Measurements from ENCODE around the gene DPEP2. TPM values are rescaled to one million over a fixed set of nuclear protein-coding genes. Genes with fewer than 3 reads are reported as not detected.

Gene DPEP2
- total RNA-seq, 1 donor from 2014 or later, result 1.1 TPM

- peak overlapping the region; percentile 81 to 86 for H3K27ac ChIP-seq
- no peak for TF ChIP-seq CTCF (IDR thresholded peaks at IDR 0.05)
- intact Hi-C loops (cut with DNase I), result loop anchor here (5.0 to 10.0 kb wide), 2 partner anchors 126 to 1018 kb away; partner anchors contain the start of gene RRAD
- peaks cover 50 to 73% of the 10 kb centered on the region in 2 donors for H3K36me3 ChIP-seq
- peak overlapping the region in 1 of 2 donors; percentile 1 for H3K4me3 ChIP-seq
- peaks cover 5 to 13% of the 10 kb centered on the region in 2 donors for H3K4me1 ChIP-seq
- no peaks in the 10 kb centered on the region for H3K27me3 ChIP-seq
- no peaks in the 10 kb centered on the region for H3K9me3 ChIP-seq
- no peak for DNase-seq (ENCODE audit: low spot score in 2 of 2)
These were observed 56.0 kb downstream of the DPEP2 start for GRCh38 chr16:67943256-67943618.

GRCh38 chr16:67942510-67943255 is 56.6 kb downstream of the DPEP2 start:
- Histone ChIP-seq H3K4me1 (peaks cover 5 to 13% of the 10 kb centered on the region in 2 donors), H3K27ac (peak overlapping the region; percentile 81 to 86), H3K27me3 (no peaks in the 10 kb centered on the region), H3K36me3 (peaks cover 45 to 68% of the 10 kb centered on the region in 2 donors), H3K9me3 (no peaks in the 10 kb centered on the region), H3K4me3 (no peak overlapping the region)
- intact Hi-C loops (cut with DNase I), result loop anchor here (5.0 to 10.0 kb wide), 2 partner anchors 125 to 1018 kb away; partner anchors contain the start of gene RRAD
- DNase-seq (ENCODE audit: low spot score in 2 of 2), result no peak
- TF ChIP-seq CTCF (IDR thresholded peaks at IDR 0.05), result no peak

GRCh38 chr16:67942200-67942509 is 57.1 kb downstream of the DPEP2 start:
- H3K27me3 ChIP-seq, result no peaks in the 10 kb centered on the region
- H3K9me3 ChIP-seq, result no peaks in the 10 kb centered on the region
- DNase-seq (ENCODE audit: low spot score in 2 of 2), result no peak
- peak; percentile 26 to 60 (median 34) for TF ChIP-seq CTCF (IDR thresholded peaks at IDR 0.05)
- H3K4me3 ChIP-seq, result no peak overlapping the region
- H3K27ac ChIP-seq, result peak overlapping the region; percentile 81 to 86
- H3K36me3 ChIP-seq, result peaks cover 39 to 63% of the 10 kb centered on the region in 2 donors
- intact Hi-C loops (cut with DNase I), result loop anchor here (5.0 to 10.0 kb wide), 2 partner anchors 125 to 1017 kb away; partner anchors contain the start of gene RRAD
- peaks cover 6 to 16% of the 10 kb centered on the region in 2 donors for H3K4me1 ChIP-seq

- no peak overlapping the region for H3K27ac ChIP-seq
- TF ChIP-seq CTCF (IDR thresholded peaks at IDR 0.05), result no peak
- no peak for DNase-seq (ENCODE audit: low spot score in 2 of 2)
- intact Hi-C loops (cut with DNase I), result loop anchor here (5.0 to 10.0 kb wide), 2 partner anchors 124 to 1017 kb away; partner anchors contain the start of gene RRAD
- peaks cover 34 to 57% of the 10 kb centered on the region in 2 donors for H3K36me3 ChIP-seq
- no peaks in the 10 kb centered on the region for H3K27me3 ChIP-seq
- no peak overlapping the region for H3K4me3 ChIP-seq
- no peaks in the 10 kb centered on the region for H3K9me3 ChIP-seq
- H3K4me1 ChIP-seq, result peaks cover 10 to 18% of the 10 kb centered on the region in 2 donors
These were observed 57.6 kb downstream of the DPEP2 start for GRCh38 chr16:67941469-67942199.

GRCh38 chr16:67940446-67941089 is 58.7 kb downstream of the DPEP2 start:
- TF ChIP-seq CTCF (IDR thresholded peaks at IDR 0.05), result no peak
- intact Hi-C loops (cut with DNase I), result loop anchor here (5.0 to 10.0 kb wide), 2 partner anchors 123 to 1016 kb away; partner anchors contain the start of gene RRAD
- DNase-seq (ENCODE audit: low spot score in 2 of 2), result no peak
- Histone ChIP-seq H3K4me3 (no peak overlapping the region), H3K27me3 (no peaks in the 10 kb centered on the region), H3K36me3 (peaks cover 24 to 47% of the 10 kb centered on the region in 2 donors), H3K27ac (no peak overlapping the region), H3K9me3 (no peaks in the 10 kb centered on the region), H3K4me1 (peaks cover 10 to 18% of the 10 kb centered on the region in 2 donors)

Measured in ascending aorta (tissue), 2 donors.